Prostate gland (tissue), 2 donors: Measurements from ENCODE around the gene CSK. TPM values are rescaled to one million over a fixed set of nuclear protein-coding genes. Genes with fewer than 3 reads are reported as not detected.

Source experiments
- DNase-seq: peaks from one replicate; pipeline ENCODE4 v3.0.0-alpha.2; 2019; ENCODE audit warnings: low spot score
- H3K27ac ChIP-seq, 2 donors: fragments of 200-600 bp; sonication (generic); 2 replicates each; pipeline ENCODE4 v1.5.1; 2017 to 2019
- H3K27me3 ChIP-seq: fragments of 200-600 bp; sonication (generic); replicated peaks from 2 replicates; pipeline ENCODE4 v1.5.1; 2019; ENCODE audit not compliant: insufficient read depth
- H3K36me3 ChIP-seq, 2 donors: fragments of 200-600 bp; sonication (generic); 1 replicate in 1 of 2; 2 replicates in 1 of 2; pipeline versions ENCODE4 v1.5.1 to v1.8.1; 2017 to 2019
- H3K4me1 ChIP-seq: fragments of 200-600 bp; sonication (generic); replicated peaks from 2 replicates; pipeline ENCODE4 v1.5.1; 2019
- H3K4me3 ChIP-seq, 2 donors: fragments of 200-600 bp; sonication (generic); 2 replicates each; pipeline ENCODE4 v1.5.1; 2017 to 2019
- H3K9me3 ChIP-seq: fragments of 200-600 bp; sonication (generic); 2 replicates; pipeline ENCODE4 v1.5.1; 2017
- CTCF ChIP-seq, 4 experiments: fragments of 200-600 bp in 2 of 4; fragments of 450-650 bp in 2 of 4; sonication (generic) in 2 of 4; IDR thresholded peaks; 1 replicate in 3 of 4; 2 replicates in 1 of 4; pipeline ENCODE4 v1.5.1; 2016 to 2019; ENCODE audit warnings: antibody characterized with exemption in 4 of 4, mild to moderate bottlenecking in 2 of 4, moderate library complexity in 2 of 4
- POLR2A ChIP-seq: fragments of 450-650 bp; IDR thresholded peaks from one replicate; pipeline ENCODE4 v1.6.1; 2016; ENCODE audit warnings: antibody characterized with exemption, mild to moderate bottlenecking
- POLR2AphosphoS5 ChIP-seq: sonication (generic); formaldehyde crosslinking; IDR thresholded peaks from one replicate; pipeline ENCODE4 v1.6.1; 2017; ENCODE audit warnings: antibody characterized with exemption
- WGBS: methylation state at CpG from one replicate; pipeline ENCODE4 v1.1.5; 2018; 5-methylcytosine and 5-hydroxymethylcytosine counted together
- intact Hi-C: fragments of 100-400 bp; cut with DNase I; formaldehyde crosslinking; loops from one replicate; pipeline ENCODE4 v1.14.2; 2022
- total RNA-seq, 2 donors: library from RNA; depleted of rRNA; stranded (reverse); fragments of >200 nt; gene quantifications; one replicate each; pipeline ENCODE4 v1.1.0, GENCODE V29; 2016

CSK gene
- total RNA-seq, 2 donors from 2014 or later = 45.3 to 57.0 TPM

GRCh38 chr15:74779162-74779648, 2.7 kb upstream of the CSK start:
- peaks cover 18% of the 10 kb centered on the region for H3K4me1 ChIP-seq
- H3K27me3 ChIP-seq = no peaks in the 10 kb centered on the region
- no peak overlapping the region for H3K4me3 ChIP-seq
- TF ChIP-seq POLR2AphosphoS5 (peak; percentile 52), POLR2A (no peak), CTCF (IDR thresholded peaks at IDR 0.05) (no peak)
- H3K36me3 ChIP-seq = no peaks in the 10 kb centered on the region
- H3K9me3 ChIP-seq = no peaks in the 10 kb centered on the region
- WGBS = 70% methylated on average over 7 of the region's 7 CpGs
- DNase-seq = no peak
- H3K27ac ChIP-seq = peak overlapping the region in 1 of 2 donors; percentile 14
- intact Hi-C loops = no loop called here

- no peak overlapping the region for H3K27ac ChIP-seq
- no peaks in the 10 kb centered on the region for H3K9me3 ChIP-seq
- no peak overlapping the region for H3K4me3 ChIP-seq
- H3K4me1 ChIP-seq = peaks cover 22% of the 10 kb centered on the region
- H3K27me3 ChIP-seq = no peaks in the 10 kb centered on the region
- no peak for TF ChIP-seq CTCF (IDR thresholded peaks at IDR 0.05)
- TF ChIP-seq POLR2AphosphoS5 = no peak
- no peak for TF ChIP-seq POLR2A
- DNase-seq = no peak
- intact Hi-C loops = loop anchor here (5.0 kb wide), 1 partner anchor 62 kb away; the partner anchor contains the start of gene ULK3
- WGBS = 46% methylated on average over 16 of the region's 16 CpGs
- H3K36me3 ChIP-seq = no peaks in the 10 kb centered on the region
Observed at GRCh38 chr15:74780523-74781430, 1.1 kb upstream of the CSK start.

- Histone ChIP-seq H3K27ac (peak overlapping the region; percentile 77 to 88), H3K9me3 (no peaks in the 10 kb centered on the region), H3K4me1 (peaks cover 22% of the 10 kb centered on the region), H3K27me3 (no peaks in the 10 kb centered on the region), H3K36me3 (no peaks in the 10 kb centered on the region), H3K4me3 (peak overlapping the region; percentile 80 to 82)
- TF ChIP-seq POLR2AphosphoS5 (no peak), CTCF (IDR thresholded peaks at IDR 0.05) (no peak), POLR2A (no peak)
- intact Hi-C loops = loop anchor here (5.0 kb wide), 1 partner anchor 60 kb away; the partner anchor contains the start of gene ULK3
- DNase-seq = no peak
- under 1% methylated on average over 56 of the region's 72 CpGs for WGBS
Observed at GRCh38 chr15:74782259-74783071, 585 bp downstream of the CSK start.

- Histone ChIP-seq H3K4me3 (peak overlapping the region; percentile 80 to 82), H3K36me3 (no peaks in the 10 kb centered on the region), H3K27ac (peak overlapping the region; percentile 77 to 88), H3K9me3 (no peaks in the 10 kb centered on the region), H3K27me3 (no peaks in the 10 kb centered on the region), H3K4me1 (peaks cover 25% of the 10 kb centered on the region)
- TF ChIP-seq POLR2AphosphoS5 (no peak), POLR2A (no peak), CTCF (IDR thresholded peaks at IDR 0.05) (no peak)
- no peak for DNase-seq
- WGBS = 7% methylated on average over 13 of the region's 13 CpGs
- intact Hi-C loops = loop anchor here (5.0 kb wide), 1 partner anchor 59 kb away; the partner anchor contains the start of gene ULK3
Observed at GRCh38 chr15:74783072-74783807, 1.4 kb downstream of the CSK start.
